ENCODE measurements around the gene CHSY3.

The CHSY3 gene

DNA sequence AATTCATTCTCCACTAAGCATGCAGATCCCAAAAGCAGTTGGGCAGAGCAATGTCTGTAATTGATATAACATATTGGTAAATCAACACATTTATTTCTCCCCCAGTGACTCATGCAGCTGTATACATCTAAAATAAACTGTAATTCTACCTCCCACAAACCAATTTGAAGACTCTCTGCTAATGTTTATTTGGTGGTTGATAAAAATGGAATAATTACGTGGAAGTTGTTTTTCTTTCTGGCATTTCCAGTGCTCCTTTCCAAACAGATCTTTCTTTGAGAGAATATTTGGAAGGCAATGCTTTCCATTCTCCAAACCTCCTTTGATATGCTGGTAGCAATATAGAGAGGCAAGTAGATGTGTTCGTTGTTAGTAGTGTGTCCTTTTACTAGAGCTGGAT is 194.7 kb downstream of the CHSY3 start:
- no peak overlapping the region for H3K4me3 ChIP-seq (ENCODE audit: low read depth, low read length)
- TF ChIP-seq CTCF (IDR thresholded peaks at IDR 0.05; ENCODE audit: low read depth, low read length, missing control alignments) = no peak
- H3K36me3 ChIP-seq (replicated peaks) = no peaks in the 10 kb centered on the region
- in situ Hi-C loops (cut with HindIII; ENCODE audit: low pct_ligation_motif_present, low sequenced_read_pairs) = no loop called here
- no peak for DNase-seq
- no peaks in the 10 kb centered on the region for H3K27me3 ChIP-seq (replicated peaks)
- no peak overlapping the region for H3K27ac ChIP-seq

- H3K36me3 ChIP-seq (replicated peaks) = no peaks in the 10 kb centered on the region
- no peak overlapping the region for H3K4me3 ChIP-seq (ENCODE audit: low read depth, low read length)
- no peak for TF ChIP-seq CTCF (IDR thresholded peaks at IDR 0.05; ENCODE audit: low read depth, low read length, missing control alignments)
- in situ Hi-C loops (cut with HindIII; ENCODE audit: low pct_ligation_motif_present, low sequenced_read_pairs) = no loop called here
- no peak for DNase-seq
- H3K27me3 ChIP-seq (replicated peaks) = no peaks in the 10 kb centered on the region
- H3K27ac ChIP-seq = no peak overlapping the region
Measured at GRCh38 chr5:130102375-130102774, 198.1 kb downstream of the CHSY3 start.

- Histone ChIP-seq H3K4me3 (ENCODE audit: low read depth, low read length) (no peak overlapping the region), H3K27ac (no peak overlapping the region), H3K27me3 (replicated peaks) (no peaks in the 10 kb centered on the region), H3K36me3 (replicated peaks) (no peaks in the 10 kb centered on the region)
- DNase-seq = no peak
- in situ Hi-C loops (cut with HindIII; ENCODE audit: low pct_ligation_motif_present, low sequenced_read_pairs) = no loop called here
- TF ChIP-seq CTCF (IDR thresholded peaks at IDR 0.05; ENCODE audit: low read depth, low read length, missing control alignments) = no peak
Measured at GRCh38 chr5:130102960-130103359, 198.7 kb downstream of the CHSY3 start.

GRCh38 chr5:130104895-130105688 is 200.8 kb downstream of the CHSY3 start:
- DNase-seq = peak; percentile 16
- no peaks in the 10 kb centered on the region for H3K27me3 ChIP-seq (replicated peaks)
- in situ Hi-C loops (cut with HindIII; ENCODE audit: low pct_ligation_motif_present, low sequenced_read_pairs) = no loop called here
- H3K36me3 ChIP-seq (replicated peaks) = no peaks in the 10 kb centered on the region
- H3K27ac ChIP-seq = no peak overlapping the region
- H3K4me3 ChIP-seq (ENCODE audit: low read depth, low read length) = no peak overlapping the region
- no peak for TF ChIP-seq CTCF (IDR thresholded peaks at IDR 0.05; ENCODE audit: low read depth, low read length, missing control alignments)

- H3K4me3 ChIP-seq (ENCODE audit: low read depth, low read length) = no peak overlapping the region
- no peak for DNase-seq
- TF ChIP-seq CTCF (IDR thresholded peaks at IDR 0.05; ENCODE audit: low read depth, low read length, missing control alignments) = no peak
- H3K36me3 ChIP-seq (replicated peaks) = no peaks in the 10 kb centered on the region
- peak overlapping the region; percentile 44 for H3K27ac ChIP-seq
- no peaks in the 10 kb centered on the region for H3K27me3 ChIP-seq (replicated peaks)
- in situ Hi-C loops (cut with HindIII; ENCODE audit: low pct_ligation_motif_present, low sequenced_read_pairs) = no loop called here
Measured at GRCh38 chr5:130106480-130106879, 202.2 kb downstream of the CHSY3 start.

DNA sequence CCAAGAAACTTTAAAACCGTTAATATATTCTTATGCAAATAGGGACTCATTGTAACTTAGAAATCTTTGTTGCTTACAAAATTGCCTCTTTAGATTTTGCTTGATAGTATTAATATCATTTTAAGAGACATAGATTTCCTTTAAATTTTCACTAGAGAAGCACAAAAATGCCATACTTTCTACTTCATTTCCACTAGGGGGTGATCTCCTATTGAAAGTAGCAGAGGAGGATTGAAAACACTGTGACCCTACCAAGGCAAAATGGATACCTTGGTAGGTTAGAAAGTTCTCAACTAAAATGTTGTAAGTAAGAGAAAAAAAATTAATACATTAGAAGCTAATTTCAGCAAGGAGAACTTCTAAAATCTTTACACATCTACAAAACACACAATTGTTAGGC is 204.9 kb downstream of the CHSY3 start:
- H3K4me3 ChIP-seq (ENCODE audit: low read depth, low read length) = no peak overlapping the region
- no peaks in the 10 kb centered on the region for H3K36me3 ChIP-seq (replicated peaks)
- in situ Hi-C loops (cut with HindIII; ENCODE audit: low pct_ligation_motif_present, low sequenced_read_pairs) = no loop called here
- DNase-seq = no peak
- H3K27ac ChIP-seq = no peak overlapping the region
- H3K27me3 ChIP-seq (replicated peaks) = no peaks in the 10 kb centered on the region
- TF ChIP-seq CTCF (IDR thresholded peaks at IDR 0.05; ENCODE audit: low read depth, low read length, missing control alignments) = peak; percentile 53
